HEK293 (cell line): ENCODE results near the gene IMMP2L.

ENCODE experiments used
- CTCF ChIA-PET: fragments of 350-600 bp; formaldehyde crosslinking; extraction: SDS; loops from one replicate; lab custom pipeline; 2021; ENCODE audit warnings: antibody characterized with exemption; lab: Yijun Ruan, JAX
- POLR2A ChIA-PET: fragments of 300-600 bp; formaldehyde crosslinking; extraction: SDS; loops from one replicate; lab custom pipeline; 2020; ENCODE audit warnings: antibody characterized with exemption, inconsistent platforms; lab: Yijun Ruan, JAX
- H3K27ac ChIP-seq: fragments of 200-500 bp; sonication (Bioruptor generic); 2 replicates; pipeline ENCODE4 v1.5.1; 2014; ENCODE audit warnings: low read depth, low read length, control low read depth, inconsistent platforms; ENCODE audit errors: extremely low read depth
- H3K36me3 ChIP-seq, 2 experiments: fragments of 200-500 bp in 1 of 2; sonication (Bioruptor generic) in 1 of 2; 1 replicate in 1 of 2; 2 replicates in 1 of 2; pipeline ENCODE4 v1.5.1; 2014 to 2017; ENCODE audit warnings: inconsistent platforms in 2 of 2, low read length in 2 of 2; ENCODE audit not compliant: control insufficient read depth in 2 of 2, insufficient read depth in 1 of 2
- H3K4me1 ChIP-seq: fragments of 200-500 bp; sonication (Bioruptor generic); 2 replicates; pipeline ENCODE4 v1.5.1; 2014; ENCODE audit warnings: mild to moderate bottlenecking, low read length, inconsistent platforms; ENCODE audit not compliant: control insufficient read depth, insufficient read depth
- H3K4me3 ChIP-seq: 2 replicates; pipeline ENCODE4 v1.5.1; 2011; ENCODE audit warnings: low read depth, mild to moderate bottlenecking, control low read depth, low read length, moderate library complexity
- H3K9me3 ChIP-seq: fragments of 200-500 bp; sonication (Bioruptor generic); 2 replicates; pipeline ENCODE4 v1.5.1; 2014; ENCODE audit warnings: low read depth, low read length, inconsistent platforms; ENCODE audit not compliant: control insufficient read depth, insufficient read depth
- GLI2 ChIP-seq: fragments of 450-650 bp; formaldehyde crosslinking; IDR thresholded peaks from 2 replicates; pipeline ENCODE4; 2017; ENCODE audit warnings: missing biosample characterization, missing genetic modification characterization, low read depth, borderline replicate concordance
- MYNN ChIP-seq: fragments of 450-650 bp; formaldehyde crosslinking; IDR thresholded peaks from 2 replicates; pipeline ENCODE4 v1.5.1; 2016; ENCODE audit warnings: missing biosample characterization, missing genetic modification characterization, borderline replicate concordance
- SP7 ChIP-seq: fragments of 450-650 bp; formaldehyde crosslinking; IDR thresholded peaks from 2 replicates; pipeline ENCODE4 v1.5.1; 2016; ENCODE audit warnings: missing biosample characterization, missing genetic modification characterization
- ZNF10 ChIP-seq: fragments of 450-650 bp; formaldehyde crosslinking; IDR thresholded peaks from 2 replicates; pipeline ENCODE4 v1.5.1; 2017; ENCODE audit warnings: missing biosample characterization, missing genetic modification characterization
- ZNF112 ChIP-seq: fragments of 450-650 bp; formaldehyde crosslinking; IDR thresholded peaks from 2 replicates; pipeline ENCODE4 v1.5.0; 2017; ENCODE audit warnings: missing biosample characterization, missing genetic modification characterization
- ZNF114 ChIP-seq: fragments of 450-650 bp; formaldehyde crosslinking; IDR thresholded peaks from 2 replicates; pipeline ENCODE4 v1.5.0; 2017; ENCODE audit warnings: missing biosample characterization, missing genetic modification characterization
- ZNF202 ChIP-seq: fragments of 450-650 bp; formaldehyde crosslinking; IDR thresholded peaks from 2 replicates; pipeline ENCODE4 v1.5.1; 2016; ENCODE audit warnings: missing biosample characterization, missing genetic modification characterization, borderline replicate concordance
- ZNF274 ChIP-seq, 2 experiments: fragments of 200-500 bp in 1 of 2; fragments of 450-650 bp in 1 of 2; sonication (Bioruptor generic) in 1 of 2; formaldehyde crosslinking in 1 of 2; IDR thresholded peaks; 2 replicates each; pipeline versions ENCODE4 v1.5.1 to v1.6.1; 2014 to 2016; ENCODE audit warnings: borderline replicate concordance in 1 of 2, inconsistent platforms in 1 of 2, low read length in 1 of 2, missing biosample characterization in 1 of 2, missing genetic modification characterization in 1 of 2
- ZNF292 ChIP-seq: fragments of 450-650 bp; formaldehyde crosslinking; IDR thresholded peaks from 2 replicates; pipeline ENCODE4 v1.5.1; 2016; ENCODE audit warnings: low read depth, missing biosample characterization, missing genetic modification characterization, borderline replicate concordance
- ZNF37A ChIP-seq: fragments of 450-650 bp; IDR thresholded peaks from 2 replicates; pipeline ENCODE4 v1.5.1; 2018; ENCODE audit warnings: missing biosample characterization, missing genetic modification characterization
- ZNF423 ChIP-seq: fragments of 450-650 bp; formaldehyde crosslinking; IDR thresholded peaks from 2 replicates; pipeline ENCODE4 v1.5.1; 2016; ENCODE audit warnings: missing biosample characterization, missing genetic modification characterization
- ZNF473 ChIP-seq: fragments of 450-650 bp; formaldehyde crosslinking; IDR thresholded peaks from 2 replicates; pipeline ENCODE4 v1.5.1; 2017; ENCODE audit warnings: missing biosample characterization, missing genetic modification characterization
- ZNF555 ChIP-seq: fragments of 450-650 bp; formaldehyde crosslinking; conservative IDR thresholded peaks from 2 replicates; pipeline ENCODE4 v1.5.1; 2017; ENCODE audit warnings: missing biosample characterization, mild to moderate bottlenecking, missing genetic modification characterization, inconsistent platforms
- ZNF561 ChIP-seq: fragments of 450-650 bp; IDR thresholded peaks from 2 replicates; pipeline ENCODE4 v1.5.1; 2018; ENCODE audit warnings: missing biosample characterization, missing genetic modification characterization, borderline replicate concordance
- ZNF571 ChIP-seq: fragments of 450-650 bp; formaldehyde crosslinking; IDR thresholded peaks from 2 replicates; pipeline ENCODE4 v1.5.0; 2017; ENCODE audit warnings: missing biosample characterization, missing genetic modification characterization
- ZNF621 ChIP-seq: fragments of 450-650 bp; formaldehyde crosslinking; IDR thresholded peaks from 2 replicates; pipeline ENCODE4 v1.5.1; 2017; ENCODE audit warnings: missing biosample characterization, missing genetic modification characterization
- ZNF658 ChIP-seq: fragments of 450-650 bp; formaldehyde crosslinking; IDR thresholded peaks from 2 replicates; pipeline ENCODE4; 2016; ENCODE audit warnings: missing biosample characterization, missing genetic modification characterization
- ZNF747 ChIP-seq: fragments of 450-650 bp; formaldehyde crosslinking; IDR thresholded peaks from 2 replicates; pipeline ENCODE4 v1.5.1; 2016; ENCODE audit warnings: missing biosample characterization, missing genetic modification characterization
- ZNF785 ChIP-seq: fragments of 450-650 bp; formaldehyde crosslinking; IDR thresholded peaks from 2 replicates; pipeline ENCODE4 v1.5.1; 2016; ENCODE audit warnings: missing biosample characterization, missing genetic modification characterization
- ZNF791 ChIP-seq: fragments of 450-650 bp; formaldehyde crosslinking; IDR thresholded peaks from 2 replicates; pipeline ENCODE4 v1.5.1; 2016; ENCODE audit warnings: missing biosample characterization, missing genetic modification characterization
- ZNF837 ChIP-seq: fragments of 450-650 bp; formaldehyde crosslinking; IDR thresholded peaks from 2 replicates; pipeline ENCODE4 v1.5.1; 2016; ENCODE audit warnings: missing biosample characterization, missing genetic modification characterization
- TF ChIP-seq, protein P1 (sequence below): fragments of 450-650 bp; IDR thresholded peaks from 2 replicates; pipeline ENCODE4 v1.5.1; 2018; ENCODE audit warnings: missing biosample characterization, missing genetic modification characterization
- TF ChIP-seq, protein P2 (sequence below): fragments of 450-650 bp; formaldehyde crosslinking; IDR thresholded peaks from 2 replicates; pipeline ENCODE4 v1.5.1; 2016; ENCODE audit warnings: missing biosample characterization, missing genetic modification characterization
- TF ChIP-seq, protein P3 (sequence below): fragments of 450-650 bp; formaldehyde crosslinking; IDR thresholded peaks from 2 replicates; pipeline ENCODE4 v1.5.1; 2016; ENCODE audit warnings: missing biosample characterization, missing genetic modification characterization
- TF ChIP-seq, protein P4 (sequence below): fragments of 450-650 bp; formaldehyde crosslinking; IDR thresholded peaks from 2 replicates; pipeline ENCODE4 v1.5.1; 2016; ENCODE audit warnings: missing biosample characterization, missing genetic modification characterization

The IMMP2L gene

DNA sequence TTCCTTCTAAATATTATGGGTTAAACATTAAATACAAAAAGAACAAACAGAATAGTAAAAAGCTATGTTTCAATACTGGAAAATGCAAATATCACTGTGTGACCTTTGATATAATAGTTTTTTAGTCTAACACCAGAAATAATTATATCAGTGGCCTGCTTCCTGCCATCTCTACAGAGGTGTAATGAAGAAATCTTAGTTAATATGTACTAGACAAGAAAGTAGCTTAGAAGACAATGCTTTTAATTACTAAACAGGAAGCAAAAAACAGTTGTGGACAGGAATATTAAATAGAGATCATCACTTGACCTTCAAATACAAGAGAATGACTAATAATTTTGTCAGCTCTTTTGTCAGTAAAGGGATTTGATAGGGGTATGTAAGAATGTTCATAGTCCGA lies 518.7 kb downstream of the IMMP2L start:
- no peak overlapping the region for H3K27ac ChIP-seq
- H3K4me1 ChIP-seq, result no peaks in the 10 kb centered on the region
- ChIA-PET POLR2A (no interaction called here), CTCF (interaction anchor here (0.5 to 1.2 kb wide), 3 partner anchors 12 to 361 kb away, joined by 3 to 4 read pairs (median 3); no protein-coding TSS in a partner anchor)
- TF ChIP-seq MYNN (tag by site-specific recombination) (no peak), ZNF561 (tag by site-specific recombination) (no peak), ZNF785 (tag by site-specific recombination) (no peak), ZNF423 (tag by site-specific recombination) (no peak), GLI2 (no peak), ZNF292 (tag by site-specific recombination) (no peak)
- TF ChIP-seq, protein P1, sequence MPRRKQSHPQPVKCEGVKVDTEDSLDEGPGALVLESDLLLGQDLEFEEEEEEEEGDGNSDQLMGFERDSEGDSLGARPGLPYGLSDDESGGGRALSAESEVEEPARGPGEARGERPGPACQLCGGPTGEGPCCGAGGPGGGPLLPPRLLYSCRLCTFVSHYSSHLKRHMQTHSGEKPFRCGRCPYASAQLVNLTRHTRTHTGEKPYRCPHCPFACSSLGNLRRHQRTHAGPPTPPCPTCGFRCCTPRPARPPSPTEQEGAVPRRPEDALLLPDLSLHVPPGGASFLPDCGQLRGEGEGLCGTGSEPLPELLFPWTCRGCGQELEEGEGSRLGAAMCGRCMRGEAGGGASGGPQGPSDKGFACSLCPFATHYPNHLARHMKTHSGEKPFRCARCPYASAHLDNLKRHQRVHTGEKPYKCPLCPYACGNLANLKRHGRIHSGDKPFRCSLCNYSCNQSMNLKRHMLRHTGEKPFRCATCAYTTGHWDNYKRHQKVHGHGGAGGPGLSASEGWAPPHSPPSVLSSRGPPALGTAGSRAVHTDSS (tag by site-specific recombination), result no peak
- TF ChIP-seq, protein P2, sequence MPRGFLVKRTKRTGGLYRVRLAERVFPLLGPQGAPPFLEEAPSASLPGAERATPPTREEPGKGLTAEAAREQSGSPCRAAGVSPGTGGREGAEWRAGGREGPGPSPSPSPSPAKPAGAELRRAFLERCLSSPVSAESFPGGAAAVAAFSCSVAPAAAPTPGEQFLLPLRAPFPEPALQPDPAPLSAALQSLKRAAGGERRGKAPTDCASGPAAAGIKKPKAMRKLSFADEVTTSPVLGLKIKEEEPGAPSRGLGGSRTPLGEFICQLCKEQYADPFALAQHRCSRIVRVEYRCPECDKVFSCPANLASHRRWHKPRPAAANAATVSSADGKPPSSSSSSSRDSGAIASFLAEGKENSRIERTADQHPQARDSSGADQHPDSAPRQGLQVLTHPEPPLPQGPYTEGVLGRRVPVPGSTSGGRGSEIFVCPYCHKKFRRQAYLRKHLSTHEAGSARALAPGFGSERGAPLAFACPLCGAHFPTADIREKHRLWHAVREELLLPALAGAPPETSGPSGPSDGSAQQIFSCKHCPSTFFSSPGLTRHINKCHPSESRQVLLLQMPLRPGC (tag by site-specific recombination), result no peak
- H3K9me3 ChIP-seq, result no peaks in the 10 kb centered on the region
- no peak overlapping the region for H3K4me3 ChIP-seq
- no peaks in the 10 kb centered on the region for H3K36me3 ChIP-seq

DNA sequence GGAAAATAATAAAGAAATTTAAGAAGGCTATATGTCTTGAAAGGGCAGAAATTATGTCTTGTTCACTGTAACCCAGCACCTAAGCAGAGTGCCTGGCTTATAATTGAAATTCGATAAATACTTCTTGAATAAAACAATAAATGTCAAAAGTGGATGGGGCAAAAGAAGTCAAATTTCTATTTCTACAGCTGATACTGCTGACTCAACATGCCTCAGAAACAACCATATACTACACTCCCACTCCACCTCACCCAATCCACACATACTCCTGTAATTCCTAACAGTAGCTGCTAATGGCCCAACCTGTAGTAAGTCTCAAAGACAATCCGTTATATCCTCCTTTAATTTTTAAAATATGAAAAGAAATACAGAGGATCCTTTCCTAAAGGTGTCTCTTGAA lies 519.5 kb downstream of the IMMP2L start:
- Histone ChIP-seq H3K9me3 (no peaks in the 10 kb centered on the region), H3K27ac (no peak overlapping the region), H3K36me3 (no peaks in the 10 kb centered on the region)
- TF ChIP-seq ZNF112 (no peak), ZNF274 (IDR thresholded peaks at IDR 0.05; ENCODE audit: low read length) (no peak), ZNF274 (tag by site-specific recombination; IDR thresholded peaks at IDR 0.05; ENCODE audit: borderline replicate concordance) (no peak), ZNF571 (no peak)
- TF ChIP-seq, all 188 proteins: peak for 0
- Histone ChIP-seq H3K4me1 (no peaks in the 10 kb centered on the region), H3K4me3 (no peak overlapping the region)
- CTCF ChIA-PET, result interaction anchor here (0.5 kb wide), 1 partner anchor 37 kb away, joined by 4 read pairs; no protein-coding TSS in a partner anchor
- POLR2A ChIA-PET, result no interaction called here

DNA sequence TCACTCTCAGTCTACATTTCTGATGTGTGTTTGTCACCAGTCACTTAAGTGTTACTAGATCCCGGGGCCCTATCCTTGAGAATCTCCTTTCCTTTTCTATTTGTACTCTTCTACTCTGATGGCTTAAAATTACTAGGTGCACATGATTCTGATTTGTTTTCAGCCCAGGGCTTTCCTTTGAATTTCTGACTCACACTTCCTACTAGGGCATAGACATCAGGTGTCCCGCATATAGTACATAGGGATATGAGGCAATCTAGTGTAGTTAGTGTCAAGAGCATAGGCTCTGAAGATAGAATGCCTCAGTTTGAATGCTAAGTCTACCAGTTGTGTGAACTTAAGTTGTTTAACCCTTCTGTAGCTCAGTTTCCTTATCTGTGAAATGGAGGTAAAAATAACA lies 520.7 kb downstream of the IMMP2L start:
- Histone ChIP-seq H3K36me3 (no peaks in the 10 kb centered on the region), H3K27ac (no peak overlapping the region), H3K9me3 (no peaks in the 10 kb centered on the region), H3K4me3 (no peak overlapping the region), H3K4me1 (peaks cover 3% of the 10 kb centered on the region; the same call in 1 of the 2 replicates)
- ChIA-PET CTCF (no interaction called here), POLR2A (no interaction called here)
- TF ChIP-seq ZNF37A (tag by site-specific recombination), result no peak
- no peak for TF ChIP-seq ZNF658
- TF ChIP-seq ZNF555, result no peak
- TF ChIP-seq ZNF837 (tag by site-specific recombination), result no peak
- no peak for TF ChIP-seq ZNF202
- TF ChIP-seq ZNF747, result no peak
- no peak for TF ChIP-seq ZNF10 (tag by site-specific recombination)
- TF ChIP-seq, protein P3, sequence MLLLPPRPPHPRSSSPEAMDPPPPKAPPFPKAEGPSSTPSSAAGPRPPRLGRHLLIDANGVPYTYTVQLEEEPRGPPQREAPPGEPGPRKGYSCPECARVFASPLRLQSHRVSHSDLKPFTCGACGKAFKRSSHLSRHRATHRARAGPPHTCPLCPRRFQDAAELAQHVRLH (tag by site-specific recombination), result no peak
- TF ChIP-seq ZNF114 (tag by site-specific recombination), result no peak
- TF ChIP-seq, protein P4, sequence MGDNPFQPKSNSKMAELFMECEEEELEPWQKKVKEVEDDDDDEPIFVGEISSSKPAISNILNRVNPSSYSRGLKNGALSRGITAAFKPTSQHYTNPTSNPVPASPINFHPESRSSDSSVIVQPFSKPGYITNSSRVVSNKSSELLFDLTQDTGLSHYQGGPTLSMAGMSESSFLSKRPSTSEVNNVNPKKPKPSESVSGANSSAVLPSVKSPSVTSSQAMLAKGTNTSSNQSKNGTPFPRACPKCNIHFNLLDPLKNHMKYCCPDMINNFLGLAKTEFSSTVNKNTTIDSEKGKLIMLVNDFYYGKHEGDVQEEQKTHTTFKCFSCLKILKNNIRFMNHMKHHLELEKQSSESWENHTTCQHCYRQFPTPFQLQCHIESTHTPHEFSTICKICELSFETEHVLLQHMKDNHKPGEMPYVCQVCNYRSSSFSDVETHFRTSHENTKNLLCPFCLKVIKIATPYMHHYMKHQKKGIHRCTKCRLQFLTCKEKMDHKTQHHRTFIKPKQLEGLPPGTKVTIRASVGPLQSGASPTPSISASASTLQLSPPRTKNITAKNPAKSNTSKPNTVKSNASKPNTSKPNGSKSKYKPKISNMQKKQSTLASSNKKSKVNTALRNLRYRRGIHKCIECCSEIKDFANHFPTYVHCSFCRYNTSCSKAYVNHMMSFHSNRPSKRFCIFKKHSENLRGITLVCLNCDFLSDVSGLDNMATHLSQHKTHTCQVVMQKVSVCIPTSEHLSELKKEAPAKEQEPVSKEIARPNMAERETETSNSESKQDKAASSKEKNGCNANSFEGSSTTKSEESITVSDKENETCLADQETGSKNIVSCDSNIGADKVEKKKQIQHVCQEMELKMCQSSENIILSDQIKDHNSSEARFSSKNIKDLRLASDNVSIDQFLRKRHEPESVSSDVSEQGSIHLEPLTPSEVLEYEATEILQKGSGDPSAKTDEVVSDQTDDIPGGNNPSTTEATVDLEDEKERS, result no peak
- no peak for TF ChIP-seq ZNF621 (tag by site-specific recombination)
- TF ChIP-seq SP7 (tag by site-specific recombination), result no peak
- TF ChIP-seq ZNF791, result no peak
- no peak for TF ChIP-seq ZNF473 (tag by site-specific recombination)
